Measurements from ENCODE around the gene AMIGO1.

The AMIGO1 gene

DNA sequence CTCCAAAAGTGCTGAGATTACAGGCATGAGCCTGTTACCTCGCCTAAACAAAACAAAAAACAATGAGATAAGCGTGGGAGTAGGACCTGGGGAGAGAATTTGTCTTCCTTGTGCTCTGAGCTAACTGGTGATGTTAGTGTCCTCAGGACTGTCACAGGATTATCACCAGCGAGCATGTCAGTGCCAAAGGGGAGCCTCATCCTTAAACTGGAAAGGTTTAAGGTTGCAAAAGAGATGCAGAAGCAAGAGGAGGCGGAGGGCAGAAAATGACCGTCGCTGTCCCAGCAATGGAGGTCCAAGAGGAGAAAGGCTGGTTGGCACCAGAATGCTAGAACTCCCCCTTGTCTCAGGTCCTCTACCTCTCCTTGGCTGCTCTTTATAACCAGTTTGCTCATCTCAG, 39.3 kb downstream of the AMIGO1 start:
- TF ChIP-seq, protein P1, sequence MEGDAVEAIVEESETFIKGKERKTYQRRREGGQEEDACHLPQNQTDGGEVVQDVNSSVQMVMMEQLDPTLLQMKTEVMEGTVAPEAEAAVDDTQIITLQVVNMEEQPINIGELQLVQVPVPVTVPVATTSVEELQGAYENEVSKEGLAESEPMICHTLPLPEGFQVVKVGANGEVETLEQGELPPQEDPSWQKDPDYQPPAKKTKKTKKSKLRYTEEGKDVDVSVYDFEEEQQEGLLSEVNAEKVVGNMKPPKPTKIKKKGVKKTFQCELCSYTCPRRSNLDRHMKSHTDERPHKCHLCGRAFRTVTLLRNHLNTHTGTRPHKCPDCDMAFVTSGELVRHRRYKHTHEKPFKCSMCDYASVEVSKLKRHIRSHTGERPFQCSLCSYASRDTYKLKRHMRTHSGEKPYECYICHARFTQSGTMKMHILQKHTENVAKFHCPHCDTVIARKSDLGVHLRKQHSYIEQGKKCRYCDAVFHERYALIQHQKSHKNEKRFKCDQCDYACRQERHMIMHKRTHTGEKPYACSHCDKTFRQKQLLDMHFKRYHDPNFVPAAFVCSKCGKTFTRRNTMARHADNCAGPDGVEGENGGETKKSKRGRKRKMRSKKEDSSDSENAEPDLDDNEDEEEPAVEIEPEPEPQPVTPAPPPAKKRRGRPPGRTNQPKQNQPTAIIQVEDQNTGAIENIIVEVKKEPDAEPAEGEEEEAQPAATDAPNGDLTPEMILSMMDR (IDR thresholded peaks at IDR 0.05; ENCODE audit: insufficient read depth, missing control alignments): no peak
- DNase-seq (ENCODE audit: insufficient read length, low spot score): no peak
- no peak for FAIRE-seq

DNA sequence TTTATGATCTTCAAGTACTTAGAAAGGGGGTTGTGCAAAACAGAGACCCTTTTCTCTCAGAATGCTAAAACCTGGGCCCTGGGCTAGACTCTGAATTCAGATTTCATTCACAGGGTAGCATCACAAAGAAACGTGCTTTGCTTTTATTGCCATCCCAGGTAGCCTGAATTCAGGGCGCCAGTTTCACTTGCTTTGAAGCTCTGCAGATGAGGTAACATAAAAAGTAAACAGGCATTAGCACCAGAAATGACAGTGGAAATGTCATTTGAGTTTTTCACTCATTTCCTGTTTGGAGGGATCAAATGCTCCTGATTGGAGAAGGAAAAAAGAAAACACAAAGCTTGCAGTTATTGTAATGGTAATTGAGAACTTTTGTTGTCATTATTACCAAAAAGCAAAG, 40.6 kb downstream of the AMIGO1 start:
- DNase-seq (ENCODE audit: insufficient read length, low spot score) (no peak), FAIRE-seq (no peak)
- TF ChIP-seq, protein P1 (IDR thresholded peaks at IDR 0.05; ENCODE audit: insufficient read depth, missing control alignments): no peak

DNA sequence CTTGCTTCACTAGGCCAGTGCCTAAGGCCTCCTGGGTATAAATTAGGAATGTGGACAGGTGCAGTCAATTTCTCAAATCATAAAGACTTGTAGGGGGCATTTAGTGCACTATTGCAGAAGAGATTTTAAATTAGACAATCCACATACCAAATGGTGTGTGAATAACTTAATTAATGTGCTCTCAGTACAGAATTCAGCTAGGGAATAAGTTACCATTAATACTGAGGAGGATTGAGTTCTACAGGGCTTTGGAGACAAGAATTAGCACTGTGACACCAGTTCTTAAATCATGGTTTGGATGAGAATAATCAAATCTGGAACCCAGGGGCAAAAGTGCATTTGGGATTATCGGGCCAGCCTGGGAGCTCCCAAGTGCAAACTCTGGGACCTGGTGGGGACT, 41.5 kb downstream of the AMIGO1 start:
- TF ChIP-seq, protein P1 (IDR thresholded peaks at IDR 0.05; ENCODE audit: insufficient read depth, missing control alignments): no peak
- DNase-seq (ENCODE audit: insufficient read length, low spot score): no peak
- no peak for FAIRE-seq

DNA sequence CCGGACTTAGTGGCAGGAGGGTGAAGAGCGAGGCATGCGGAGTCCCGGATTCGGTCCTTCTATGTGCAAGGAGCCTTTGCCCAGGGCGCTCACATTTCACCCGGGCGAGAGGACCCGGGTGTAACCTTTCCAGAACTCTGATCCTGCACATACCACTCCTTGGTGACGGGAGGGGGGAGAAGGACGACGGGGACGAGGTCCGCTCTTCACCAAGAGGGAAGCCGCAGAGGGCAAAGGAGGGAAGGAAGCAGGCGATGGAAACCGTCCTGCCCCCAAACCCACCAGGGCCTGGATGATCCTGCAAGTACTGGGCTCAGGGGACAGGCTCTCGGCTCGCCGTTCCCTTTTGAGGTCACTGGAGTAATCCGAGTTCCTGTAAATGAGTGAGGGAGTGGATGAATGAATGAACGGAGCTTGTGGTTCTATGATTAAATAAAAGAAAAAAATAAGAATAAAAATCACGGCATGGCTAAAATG, 42.2 kb downstream of the AMIGO1 start:
- no peak for DNase-seq (ENCODE audit: insufficient read length, low spot score)
- TF ChIP-seq, protein P1 (IDR thresholded peaks at IDR 0.05; ENCODE audit: insufficient read depth, missing control alignments): no peak
- no peak for FAIRE-seq

DNA sequence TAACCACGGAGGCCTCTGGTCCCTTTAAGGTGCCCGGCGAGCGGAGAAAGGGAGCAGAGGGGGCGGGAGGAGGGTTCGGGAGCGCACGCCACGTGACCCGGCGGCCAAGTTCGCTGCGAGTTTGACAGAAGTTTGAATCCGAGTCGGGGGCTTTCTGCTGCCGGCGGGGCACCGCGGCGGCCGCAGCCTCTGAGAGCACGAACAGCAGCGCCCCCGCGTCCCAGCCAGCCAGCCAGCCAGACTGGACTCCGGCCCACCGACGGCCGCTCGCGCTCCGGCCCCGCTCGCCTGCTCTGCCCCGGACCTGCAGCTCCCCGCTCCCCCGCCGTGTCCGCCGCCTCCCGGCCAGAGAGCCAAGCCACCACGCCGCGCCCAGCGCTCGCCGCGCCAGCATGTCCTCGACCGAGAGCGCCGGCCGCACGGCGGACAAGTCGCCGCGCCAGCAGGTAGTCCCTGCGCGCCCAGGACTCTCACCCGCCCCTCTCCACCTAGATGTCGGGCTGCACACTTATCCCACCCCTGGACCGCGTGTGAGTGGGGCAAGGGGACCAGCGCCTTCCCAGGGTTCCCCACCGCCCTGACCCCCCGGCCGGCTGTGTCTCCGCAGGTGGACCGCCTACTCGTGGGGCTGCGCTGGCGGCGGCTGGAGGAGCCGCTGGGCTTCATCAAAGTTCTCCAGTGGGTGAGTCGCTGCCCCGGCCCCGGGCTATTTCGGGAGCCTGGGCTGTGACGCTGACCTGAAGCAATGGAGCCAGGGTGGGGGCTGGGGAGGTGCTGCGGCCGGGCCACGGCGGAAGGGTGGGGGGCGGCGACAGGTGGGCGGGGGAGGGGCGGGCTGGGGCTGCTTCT, 42.9 kb downstream of the AMIGO1 start, which contains the start of gene SYPL2:
Gene SYPL2, plus strand, starts transcription at position 95 of the 849 bp plus-strand sequence. Its CDS starts 298 bp downstream, at position 393.
- no peak for DNase-seq (ENCODE audit: insufficient read length, low spot score)
- TF ChIP-seq, protein P1 (IDR thresholded peaks at IDR 0.05; ENCODE audit: insufficient read depth, missing control alignments): no peak
- FAIRE-seq: no peak

DNA sequence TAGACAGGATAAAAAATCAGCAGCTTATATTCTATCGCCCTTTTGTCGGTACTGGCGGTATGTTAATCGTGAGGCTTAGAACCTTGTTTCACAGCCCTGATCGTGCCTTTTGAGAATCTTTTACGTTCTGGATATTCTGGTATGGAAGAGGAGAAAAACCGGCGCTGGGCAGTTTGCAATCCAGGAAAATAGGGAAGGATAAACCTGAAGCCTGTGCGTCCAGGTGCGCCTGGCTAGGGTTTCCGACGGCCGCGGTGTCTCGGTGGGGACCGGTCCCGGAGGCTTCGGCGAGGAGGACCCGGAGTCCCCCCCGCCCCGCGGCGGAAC, 43.4 kb downstream of the AMIGO1 start:
- FAIRE-seq (no peak), DNase-seq (ENCODE audit: insufficient read length, low spot score) (no peak)
- TF ChIP-seq, protein P1 (IDR thresholded peaks at IDR 0.05; ENCODE audit: insufficient read depth, missing control alignments): no peak

DNA sequence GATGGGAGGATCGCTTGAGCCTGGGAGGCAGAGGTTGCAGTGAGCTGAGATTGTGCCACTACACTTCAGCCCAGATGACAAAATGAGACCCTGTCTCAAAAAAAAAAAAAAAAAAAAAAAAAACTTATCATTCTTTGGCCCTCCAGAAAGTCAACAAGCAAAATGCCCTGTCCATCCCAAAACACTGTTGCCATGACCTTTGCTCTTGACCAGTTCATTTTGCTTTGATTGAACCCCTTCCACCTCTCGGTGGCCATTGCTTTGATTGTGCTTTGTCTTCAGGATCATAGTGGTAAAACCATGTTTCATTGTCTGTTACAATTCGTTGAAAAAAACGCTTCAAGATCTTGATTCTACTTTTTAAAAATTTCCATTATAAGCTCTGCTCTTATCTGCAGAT, 51.7 kb downstream of the AMIGO1 start:
- TF ChIP-seq, protein P1 (IDR thresholded peaks at IDR 0.05; ENCODE audit: insufficient read depth, missing control alignments): no peak
- FAIRE-seq: no peak
- no peak for DNase-seq (ENCODE audit: insufficient read length, low spot score)
